GM19438 (cell line): ENCODE measurements around the gene TSPAN4.

ENCODE experiments used
- ATAC-seq: cut with Tn5 transposase; IDR thresholded peaks from one replicate; pipeline ENCODE4 v1.9.1; 2021; ENCODE audit warnings: low read depth; ENCODE audit not compliant: unreplicated experiment

TSPAN4 gene

GRCh38 chr11:842370-843002 is at the start of gene TSPAN4, which contains the start of gene POLR2L:
TSPAN4 (plus strand) TSS chr11:842852; CDS start chr11:850305, 7,453 bp downstream.
POLR2L (minus strand) TSS chr11:842529; CDS start chr11:842508, 21 bp downstream.
- ATAC-seq, result peak; percentile 65

- ATAC-seq, result no peak
These were observed 49.8 kb upstream of the TSPAN4 start for GRCh38 chr11:792873-793272.

GRCh38 chr11:793556-793955 is 49.1 kb upstream of the TSPAN4 start:
- no peak for ATAC-seq

- ATAC-seq, result no peak
These were observed 48.5 kb upstream of the TSPAN4 start for GRCh38 chr11:794013-794765.

GRCh38 chr11:794766-795633 is 47.7 kb upstream of the TSPAN4 start:
- no peak for ATAC-seq

- no peak for ATAC-seq
These were observed 46.8 kb upstream of the TSPAN4 start for GRCh38 chr11:795634-796564.

- no peak for ATAC-seq
These were observed 45.9 kb upstream of the TSPAN4 start for GRCh38 chr11:796565-797295.

- peak; percentile 42 for ATAC-seq
These were observed 45.2 kb upstream of the TSPAN4 start for GRCh38 chr11:797296-798092.

GRCh38 chr11:798093-798713 is 44.4 kb upstream of the TSPAN4 start, which contains the start of gene SLC25A22:
SLC25A22 (minus strand) TSS chr11:798281; CDS start chr11:795006, 3,275 bp downstream.
- ATAC-seq, result peak; percentile 50

GRCh38 chr11:799641-800316 is 42.9 kb upstream of the TSPAN4 start:
- no peak for ATAC-seq

- ATAC-seq, result no peak
These were observed 42.2 kb upstream of the TSPAN4 start for GRCh38 chr11:800473-800872.

- ATAC-seq, result no peak
These were observed 41.4 kb upstream of the TSPAN4 start for GRCh38 chr11:801097-801780.

- no peak for ATAC-seq
These were observed 40.5 kb upstream of the TSPAN4 start for GRCh38 chr11:802018-802617.

GRCh38 chr11:802693-803466 is 39.8 kb upstream of the TSPAN4 start:
- no peak for ATAC-seq

GRCh38 chr11:803467-803742 is 39.2 kb upstream of the TSPAN4 start:
- no peak for ATAC-seq
